ENCODE results near the gene REV1.

DNA sequence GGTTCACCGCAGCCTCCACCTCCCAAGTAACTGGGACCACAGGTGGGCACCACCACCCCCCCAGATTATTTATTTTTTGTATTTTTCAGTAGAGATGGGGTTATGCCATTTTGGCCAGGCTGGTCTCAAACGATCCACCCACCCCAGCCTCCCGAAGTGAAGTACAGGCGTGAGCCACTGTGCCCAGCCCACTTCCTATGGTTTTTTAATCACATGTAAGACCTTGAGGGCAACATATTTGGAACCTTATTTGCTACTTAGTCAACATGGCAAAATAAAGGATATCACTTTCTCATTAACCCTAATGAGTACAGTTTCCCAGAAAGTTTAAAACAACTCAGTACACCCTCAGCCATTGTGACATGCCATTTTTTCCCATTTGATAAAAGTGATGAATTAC is 88.0 kb downstream of the REV1 start:
- TF ChIP-seq, protein P1, sequence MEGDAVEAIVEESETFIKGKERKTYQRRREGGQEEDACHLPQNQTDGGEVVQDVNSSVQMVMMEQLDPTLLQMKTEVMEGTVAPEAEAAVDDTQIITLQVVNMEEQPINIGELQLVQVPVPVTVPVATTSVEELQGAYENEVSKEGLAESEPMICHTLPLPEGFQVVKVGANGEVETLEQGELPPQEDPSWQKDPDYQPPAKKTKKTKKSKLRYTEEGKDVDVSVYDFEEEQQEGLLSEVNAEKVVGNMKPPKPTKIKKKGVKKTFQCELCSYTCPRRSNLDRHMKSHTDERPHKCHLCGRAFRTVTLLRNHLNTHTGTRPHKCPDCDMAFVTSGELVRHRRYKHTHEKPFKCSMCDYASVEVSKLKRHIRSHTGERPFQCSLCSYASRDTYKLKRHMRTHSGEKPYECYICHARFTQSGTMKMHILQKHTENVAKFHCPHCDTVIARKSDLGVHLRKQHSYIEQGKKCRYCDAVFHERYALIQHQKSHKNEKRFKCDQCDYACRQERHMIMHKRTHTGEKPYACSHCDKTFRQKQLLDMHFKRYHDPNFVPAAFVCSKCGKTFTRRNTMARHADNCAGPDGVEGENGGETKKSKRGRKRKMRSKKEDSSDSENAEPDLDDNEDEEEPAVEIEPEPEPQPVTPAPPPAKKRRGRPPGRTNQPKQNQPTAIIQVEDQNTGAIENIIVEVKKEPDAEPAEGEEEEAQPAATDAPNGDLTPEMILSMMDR (IDR thresholded peaks at IDR 0.05; ENCODE audit: low read depth, low read length) = no peak
- TF ChIP-seq EZH2phosphoT487 (IDR thresholded peaks at IDR 0.05; ENCODE audit: low read depth) = no peak
